ENCODE data around the gene RPP21.

RPP21 gene

DNA sequence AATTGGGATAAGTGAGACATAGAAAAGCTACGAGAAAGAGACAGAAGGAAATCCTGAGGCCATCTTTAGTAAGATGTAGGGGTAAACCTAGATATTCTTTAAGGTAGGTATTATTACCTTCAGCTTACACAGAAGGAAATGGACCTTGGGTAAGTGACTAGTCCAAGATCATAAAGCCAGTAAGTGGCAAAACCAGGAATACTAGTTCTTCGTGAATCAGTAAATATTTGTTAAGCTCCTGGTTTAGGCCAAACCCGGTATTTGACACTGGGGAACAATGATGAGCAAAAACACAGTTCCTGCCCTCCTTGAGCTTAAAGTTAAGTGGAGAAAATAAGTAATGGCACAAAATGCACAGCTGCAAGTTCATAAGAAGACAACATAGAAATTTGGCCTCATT lies 13.0 kb upstream of the RPP21 start:
- H3K4me2 ChIP-seq (ENCODE audit: insufficient read depth, low read length): no peak overlapping the region
- H3K79me2 ChIP-seq (ENCODE audit: insufficient read depth, low read length): no peaks in the 10 kb centered on the region; the same call in 1 of the 2 replicates
- DNase-seq (no peak), ATAC-seq (ENCODE audit: insufficient read depth, low read depth) (no peak)
- peaks cover 46% of the 10 kb centered on the region for H3K36me3 ChIP-seq (ENCODE audit: insufficient read depth, low read length)
- no peaks in the 10 kb centered on the region for H3K27me3 ChIP-seq (ENCODE audit: insufficient read depth, low read length, poor library complexity)
- no peak overlapping the region for H3K4me3 ChIP-seq (ENCODE audit: low read depth in 1 of 2, low read length in 2 of 2)
- no peak overlapping the region for H3K27ac ChIP-seq (ENCODE audit: low read length)
- H4K20me1 ChIP-seq (ENCODE audit: insufficient read depth, low read length): no peaks in the 10 kb centered on the region
- no peaks in the 10 kb centered on the region for H3K9me3 ChIP-seq (ENCODE audit: insufficient read depth, low read length, severe bottlenecking)
- TF ChIP-seq, protein P1, sequence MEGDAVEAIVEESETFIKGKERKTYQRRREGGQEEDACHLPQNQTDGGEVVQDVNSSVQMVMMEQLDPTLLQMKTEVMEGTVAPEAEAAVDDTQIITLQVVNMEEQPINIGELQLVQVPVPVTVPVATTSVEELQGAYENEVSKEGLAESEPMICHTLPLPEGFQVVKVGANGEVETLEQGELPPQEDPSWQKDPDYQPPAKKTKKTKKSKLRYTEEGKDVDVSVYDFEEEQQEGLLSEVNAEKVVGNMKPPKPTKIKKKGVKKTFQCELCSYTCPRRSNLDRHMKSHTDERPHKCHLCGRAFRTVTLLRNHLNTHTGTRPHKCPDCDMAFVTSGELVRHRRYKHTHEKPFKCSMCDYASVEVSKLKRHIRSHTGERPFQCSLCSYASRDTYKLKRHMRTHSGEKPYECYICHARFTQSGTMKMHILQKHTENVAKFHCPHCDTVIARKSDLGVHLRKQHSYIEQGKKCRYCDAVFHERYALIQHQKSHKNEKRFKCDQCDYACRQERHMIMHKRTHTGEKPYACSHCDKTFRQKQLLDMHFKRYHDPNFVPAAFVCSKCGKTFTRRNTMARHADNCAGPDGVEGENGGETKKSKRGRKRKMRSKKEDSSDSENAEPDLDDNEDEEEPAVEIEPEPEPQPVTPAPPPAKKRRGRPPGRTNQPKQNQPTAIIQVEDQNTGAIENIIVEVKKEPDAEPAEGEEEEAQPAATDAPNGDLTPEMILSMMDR (IDR thresholded peaks at IDR 0.05; ENCODE audit: borderline replicate concordance, extremely low read depth, low read length, poor library complexity, severe bottlenecking): no peak
- no peak for TF ChIP-seq EZH2 (IDR thresholded peaks at IDR 0.05; ENCODE audit: borderline replicate concordance, low read depth, low read length, severe bottlenecking)
- H3K4me1 ChIP-seq (ENCODE audit: insufficient read depth, low read length): peaks cover 13% of the 10 kb centered on the region
- no peak overlapping the region for H2AFZ ChIP-seq (ENCODE audit: low read depth, low read length)
- H3K9ac ChIP-seq (ENCODE audit: low read depth, low read length): no peak overlapping the region

DNA sequence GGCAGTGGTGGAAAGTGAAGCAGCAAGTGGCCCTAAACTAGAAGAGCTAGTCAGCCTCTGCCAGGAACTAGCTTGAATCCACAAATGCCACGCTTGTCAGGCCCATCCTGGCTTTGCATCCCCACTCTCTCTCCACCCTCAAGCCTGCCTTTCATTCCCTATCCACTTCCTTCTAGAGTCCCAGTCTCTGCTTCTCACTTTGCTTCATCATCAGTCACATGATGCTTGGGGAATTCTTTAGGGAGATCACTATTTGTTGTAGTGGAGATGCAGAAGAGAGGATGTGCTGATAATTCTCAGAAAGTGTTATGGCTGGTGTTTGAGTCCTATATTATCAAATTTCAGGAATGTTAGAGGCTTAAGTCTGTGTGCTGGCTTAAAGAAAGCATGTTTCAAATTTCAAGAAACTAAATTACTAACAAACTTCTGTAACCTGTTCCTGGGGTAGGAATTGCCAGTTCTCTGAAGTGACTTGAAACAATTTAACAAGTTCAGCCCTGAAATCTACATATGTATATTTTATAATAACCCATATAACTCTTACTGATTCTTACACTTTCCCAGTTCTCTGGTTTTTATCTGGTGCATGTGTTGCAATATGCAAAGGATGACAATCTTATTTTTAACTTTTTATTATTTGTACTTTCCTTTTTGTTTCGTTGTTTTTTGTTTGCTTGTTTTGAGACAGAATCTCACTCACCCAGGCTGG lies 10.7 kb upstream of the RPP21 start:
- no peak for DNase-seq
- H3K4me3 ChIP-seq (ENCODE audit: low read depth in 1 of 2, low read length in 2 of 2): no peak overlapping the region
- no peak overlapping the region for H3K9ac ChIP-seq (ENCODE audit: low read depth, low read length)
- no peaks in the 10 kb centered on the region for H3K79me2 ChIP-seq (ENCODE audit: insufficient read depth, low read length)
- peaks cover 45% of the 10 kb centered on the region for H3K36me3 ChIP-seq (ENCODE audit: insufficient read depth, low read length)
- H3K4me2 ChIP-seq (ENCODE audit: insufficient read depth, low read length): no peak overlapping the region
- no peak overlapping the region for H2AFZ ChIP-seq (ENCODE audit: low read depth, low read length)
- no peaks in the 10 kb centered on the region for H4K20me1 ChIP-seq (ENCODE audit: insufficient read depth, low read length)
- no peak for TF ChIP-seq EZH2 (IDR thresholded peaks at IDR 0.05; ENCODE audit: borderline replicate concordance, low read depth, low read length, severe bottlenecking)
- TF ChIP-seq, protein P1 (IDR thresholded peaks at IDR 0.05; ENCODE audit: borderline replicate concordance, extremely low read depth, low read length, poor library complexity, severe bottlenecking): no peak
- H3K27ac ChIP-seq (ENCODE audit: low read length): no peak overlapping the region
- no peak for ATAC-seq (ENCODE audit: insufficient read depth, low read depth)
- no peaks in the 10 kb centered on the region for H3K9me3 ChIP-seq (ENCODE audit: insufficient read depth, low read length, severe bottlenecking)
- H3K27me3 ChIP-seq (ENCODE audit: insufficient read depth, low read length, poor library complexity): no peaks in the 10 kb centered on the region
- no peaks in the 10 kb centered on the region for H3K4me1 ChIP-seq (ENCODE audit: insufficient read depth, low read length)

DNA sequence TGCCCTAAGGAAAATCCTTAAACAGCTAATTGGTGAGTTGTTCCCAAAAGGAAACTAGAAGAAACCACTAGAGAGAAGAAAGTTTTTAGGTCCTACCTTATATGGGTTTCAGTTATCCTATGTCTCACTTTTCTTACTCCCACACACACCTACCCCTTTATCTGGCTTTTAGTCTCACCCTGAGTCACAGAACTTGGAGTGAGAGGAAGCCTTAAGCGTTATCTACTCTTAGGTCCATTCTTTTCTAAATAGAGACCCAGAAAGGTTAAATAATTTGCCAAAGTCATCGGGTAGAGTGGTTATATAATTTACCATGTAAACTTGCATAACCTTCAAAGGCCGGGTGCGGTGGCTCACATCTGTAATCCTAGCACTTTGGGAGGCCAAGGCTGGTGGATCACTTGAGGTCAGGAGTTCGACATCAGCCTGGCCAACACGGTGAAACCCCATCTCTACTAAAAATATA lies 4.3 kb upstream of the RPP21 start:
- H3K9me3 ChIP-seq (ENCODE audit: insufficient read depth, low read length, severe bottlenecking): no peaks in the 10 kb centered on the region
- H4K20me1 ChIP-seq (ENCODE audit: insufficient read depth, low read length): no peaks in the 10 kb centered on the region
- H3K79me2 ChIP-seq (ENCODE audit: insufficient read depth, low read length): peaks cover 4% of the 10 kb centered on the region; the same call in 1 of the 2 replicates
- H3K4me1 ChIP-seq (ENCODE audit: insufficient read depth, low read length): peaks cover 8% of the 10 kb centered on the region
- ATAC-seq (ENCODE audit: insufficient read depth, low read depth) (no peak), DNase-seq (no peak)
- H3K9ac ChIP-seq (ENCODE audit: low read depth, low read length): no peak overlapping the region
- H3K27ac ChIP-seq (ENCODE audit: low read length): no peak overlapping the region
- H3K4me3 ChIP-seq (ENCODE audit: low read depth in 1 of 2, low read length in 2 of 2): no peak overlapping the region
- H3K27me3 ChIP-seq (ENCODE audit: insufficient read depth, low read length, poor library complexity): no peaks in the 10 kb centered on the region
- H2AFZ ChIP-seq (ENCODE audit: low read depth, low read length): no peak overlapping the region
- TF ChIP-seq EZH2 (IDR thresholded peaks at IDR 0.05; ENCODE audit: borderline replicate concordance, low read depth, low read length, severe bottlenecking): no peak
- TF ChIP-seq, protein P1 (IDR thresholded peaks at IDR 0.05; ENCODE audit: borderline replicate concordance, extremely low read depth, low read length, poor library complexity, severe bottlenecking): no peak
- peaks cover 34% of the 10 kb centered on the region for H3K36me3 ChIP-seq (ENCODE audit: insufficient read depth, low read length)
- H3K4me2 ChIP-seq (ENCODE audit: insufficient read depth, low read length): no peak overlapping the region

Data from DND-41 (cell line).